Activated gamma-delta T cell (primary cell): ENCODE data around the gene APOL5.

Experiments used
- DNase-seq: peaks from one replicate; lab custom pipeline; 2025; lab: John Stamatoyannopoulos, UW

Gene APOL5

DNA sequence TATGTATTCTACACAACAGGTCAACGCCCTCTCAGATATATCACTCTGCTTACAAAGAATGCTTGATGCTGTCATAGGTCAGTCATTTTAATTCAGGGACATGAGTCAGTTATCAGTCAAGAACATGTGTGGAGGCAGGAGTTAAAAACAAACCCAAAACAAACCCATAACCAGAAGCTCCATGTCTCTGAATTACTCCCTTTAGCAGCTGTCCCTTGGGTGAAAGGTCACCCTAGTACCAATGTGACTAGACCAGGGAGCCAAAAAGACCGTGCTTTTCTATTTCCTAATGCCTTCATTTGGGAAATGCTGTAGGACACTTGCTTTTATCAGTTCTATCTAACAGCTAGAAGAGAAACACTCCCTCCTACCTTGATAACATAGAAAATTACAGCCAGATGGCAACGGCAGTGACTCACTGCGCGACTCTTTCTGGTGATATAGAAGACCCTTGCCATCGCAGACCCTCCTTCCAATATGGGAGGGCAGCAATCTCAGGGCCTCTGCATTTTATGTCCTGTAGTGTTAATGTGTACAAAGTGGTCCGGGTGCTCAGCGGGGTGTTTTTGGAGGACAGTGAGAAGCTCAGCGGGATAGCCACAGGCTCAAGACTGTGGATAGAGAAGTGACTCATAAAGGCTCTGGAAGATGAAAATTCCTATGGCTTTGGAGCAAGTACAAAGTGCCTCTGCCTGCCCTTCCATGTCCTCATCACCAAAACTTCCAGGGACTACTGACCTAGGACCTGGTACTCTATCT is 24.8 kb downstream of the APOL5 start:
- no peak for DNase-seq

DNA sequence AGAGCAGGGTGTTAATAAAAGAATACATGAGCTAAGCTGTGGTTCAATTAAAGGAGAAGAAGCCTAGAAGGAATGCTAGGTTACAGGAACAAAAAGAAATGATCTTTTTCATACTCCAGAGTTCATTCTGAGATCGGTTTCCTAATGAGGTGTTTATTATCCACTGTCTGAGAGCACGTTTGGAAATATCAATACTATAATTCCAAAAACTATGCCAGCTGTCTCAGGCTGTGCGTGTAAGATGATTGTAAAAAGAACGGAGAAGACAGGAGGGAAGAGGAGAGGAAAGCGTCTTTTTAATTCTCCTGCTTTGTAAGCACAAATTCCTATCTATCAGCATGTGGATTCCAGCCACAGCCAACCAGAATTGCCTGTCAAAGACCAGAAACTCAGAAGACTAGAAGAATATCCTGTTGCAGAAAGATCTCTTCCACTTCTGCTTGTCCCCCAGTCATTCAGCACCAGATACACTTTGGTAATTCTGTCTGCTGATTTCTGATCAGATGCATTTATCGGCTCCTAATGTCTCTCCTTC is 25.7 kb downstream of the APOL5 start:
- DNase-seq, result no peak

DNA sequence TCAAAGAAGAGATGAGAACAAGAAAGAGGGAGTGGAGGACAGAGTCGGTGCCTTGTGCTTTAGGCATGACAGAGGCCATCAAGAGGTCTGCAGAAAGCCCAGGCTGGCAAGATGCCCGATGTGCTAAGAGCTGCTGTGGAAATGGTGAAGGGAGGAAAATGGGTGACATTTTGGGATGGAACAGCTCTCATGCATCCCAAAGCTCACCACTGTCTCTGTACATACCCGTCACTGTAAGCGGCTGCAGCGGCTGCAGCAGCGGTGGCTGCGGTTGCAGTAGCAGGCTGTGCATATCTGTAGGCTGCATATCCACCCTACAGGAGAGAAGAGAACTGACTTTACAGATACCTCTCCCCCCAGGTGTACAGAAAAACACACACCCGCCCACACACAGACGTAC is 28.6 kb downstream of the APOL5 start:
- DNase-seq, result no peak

DNA sequence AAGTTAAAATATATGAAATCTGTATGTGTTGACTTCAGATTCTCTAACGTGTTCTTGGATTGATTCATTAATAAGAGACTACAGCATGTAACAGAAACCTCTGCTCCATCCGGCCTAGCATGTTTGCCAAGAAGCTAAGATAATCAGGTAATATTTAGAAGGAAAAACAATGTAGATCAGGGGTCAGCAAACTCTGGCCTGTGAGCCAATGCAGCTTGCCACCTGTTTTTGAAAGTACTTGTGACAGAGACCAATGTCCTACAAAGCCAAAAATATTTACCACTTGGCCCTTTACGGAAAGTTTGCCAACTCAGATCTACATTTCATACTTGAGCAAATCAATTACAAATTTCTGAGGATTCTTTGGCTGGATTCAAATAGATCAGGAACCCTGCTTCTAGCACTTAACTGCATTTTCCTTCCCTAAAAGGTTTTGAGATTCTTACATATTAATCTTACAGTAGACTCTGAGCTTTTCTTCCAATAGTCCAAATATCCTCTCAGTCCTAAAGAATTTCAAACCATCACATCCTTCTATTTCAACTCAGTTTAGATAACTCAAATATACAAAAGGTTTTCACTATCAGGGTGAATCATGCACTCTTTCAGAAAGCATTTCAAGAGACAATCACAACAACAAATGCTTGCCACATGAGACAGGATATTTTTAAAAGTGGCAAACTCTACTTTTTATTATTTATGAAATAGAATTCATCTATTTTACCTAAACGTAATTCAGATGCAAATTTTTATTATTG is 29.5 kb downstream of the APOL5 start:
- no peak for DNase-seq

DNA sequence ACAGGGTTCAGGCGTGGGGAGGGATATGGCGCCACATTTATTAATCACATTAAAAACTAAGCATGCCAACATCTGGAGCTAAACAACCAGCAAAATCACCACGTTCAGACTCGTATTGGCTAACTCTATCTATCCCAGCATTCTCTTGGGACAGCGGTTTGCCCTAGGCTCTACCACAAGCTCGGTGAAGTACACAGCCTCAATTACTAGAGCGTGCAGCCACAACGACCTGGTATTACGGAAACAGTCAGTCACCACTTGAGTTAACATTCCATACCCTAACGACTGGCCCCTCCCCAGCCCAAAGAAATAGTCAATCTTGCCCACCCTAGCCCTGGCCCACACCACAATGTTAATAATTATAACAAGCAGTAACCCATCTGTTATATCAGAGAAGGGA is 32.1 kb downstream of the APOL5 start:
- DNase-seq, result no peak

DNA sequence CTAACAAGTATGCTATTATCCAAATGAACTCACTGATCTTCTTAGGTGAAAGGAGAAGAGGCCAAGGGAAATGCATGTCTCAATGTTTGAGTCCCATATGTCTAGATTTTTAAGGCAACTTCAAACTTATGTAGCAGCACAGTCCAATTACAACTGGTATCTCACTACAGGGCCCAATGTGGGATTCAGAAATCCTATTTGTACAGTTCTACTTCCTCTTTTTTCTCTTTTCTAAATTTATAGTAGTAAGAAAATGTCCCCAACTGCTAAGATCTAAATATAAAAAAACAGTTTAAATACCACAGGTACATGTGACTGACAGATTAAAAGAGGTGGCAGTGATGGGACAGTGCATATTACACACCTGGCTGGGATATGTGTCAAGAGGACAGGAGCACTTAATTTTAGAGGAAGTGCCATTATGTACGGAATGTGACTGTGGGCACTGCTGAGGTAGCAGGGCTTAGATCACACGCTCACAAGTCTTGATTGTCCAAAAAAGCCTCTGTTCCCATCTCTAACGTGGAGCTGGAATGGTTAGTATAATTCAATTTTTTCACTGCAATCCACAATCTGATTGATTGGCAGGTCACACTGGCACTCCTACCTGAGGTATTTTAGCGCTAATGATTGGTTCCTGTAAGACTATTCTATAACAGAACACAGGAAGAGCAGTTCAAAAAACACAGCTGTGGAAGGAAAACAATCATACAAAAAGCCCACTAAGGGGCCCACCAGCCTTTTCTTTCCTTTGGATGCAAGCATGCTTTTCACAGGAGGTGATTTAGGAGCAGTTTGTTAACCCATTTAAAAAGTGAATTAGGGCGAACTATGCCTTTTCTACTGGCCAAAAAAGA is 34.6 kb downstream of the APOL5 start:
- DNase-seq, result no peak

DNA sequence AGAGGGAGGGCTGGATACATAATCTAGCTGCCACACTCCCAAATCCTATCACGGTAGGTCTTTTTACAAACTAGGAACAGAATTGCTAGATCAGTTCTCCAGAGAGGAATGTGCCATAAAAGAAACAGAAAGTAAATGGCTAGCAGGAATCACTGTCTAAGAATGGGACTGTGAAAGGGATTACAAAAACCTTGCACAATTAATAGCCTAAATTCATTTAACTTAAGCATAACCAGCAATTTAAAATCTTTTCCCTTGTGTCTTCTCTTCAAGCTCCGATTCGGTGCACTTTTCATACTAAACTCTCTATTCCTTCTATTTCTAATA is 35.2 kb downstream of the APOL5 start:
- DNase-seq, result no peak

DNA sequence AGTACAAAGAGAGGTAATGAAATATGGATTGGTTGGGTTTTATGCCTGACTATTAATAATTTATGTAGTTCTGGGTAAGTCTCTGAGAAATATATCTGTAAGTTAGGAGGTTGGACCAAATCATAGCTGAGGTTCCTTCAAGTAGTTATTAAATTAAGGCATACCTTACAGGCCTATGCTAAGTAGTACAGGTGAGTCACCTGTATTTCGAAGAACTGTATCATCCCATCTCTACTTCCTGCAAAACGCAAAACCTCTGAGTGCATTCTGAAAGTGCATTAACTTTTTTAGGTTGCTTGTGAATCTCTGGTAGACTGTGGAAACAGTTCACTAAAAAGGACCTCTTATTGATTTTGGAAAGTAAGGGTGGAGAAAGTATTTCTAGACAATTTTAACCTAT is 37.1 kb downstream of the APOL5 start:
- DNase-seq, result no peak

DNA sequence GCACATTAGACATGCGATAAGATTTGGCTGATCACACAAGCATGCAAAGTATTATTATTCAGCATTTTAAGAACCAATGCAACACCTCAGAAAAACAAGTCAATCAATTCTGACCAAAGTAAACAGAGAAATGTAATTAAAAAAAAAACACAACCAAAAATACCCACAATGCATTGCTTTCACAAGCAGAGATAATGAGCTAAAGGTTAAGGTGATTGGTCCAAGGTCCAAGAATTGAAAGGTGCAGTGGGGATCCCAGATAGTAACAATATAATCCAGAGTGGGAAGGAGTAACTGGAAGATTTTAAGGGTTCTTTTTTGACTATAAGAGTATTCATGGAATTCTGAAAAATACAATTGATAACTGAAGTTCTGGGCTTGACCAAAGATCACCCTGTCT is 39.0 kb downstream of the APOL5 start:
- no peak for DNase-seq

DNA sequence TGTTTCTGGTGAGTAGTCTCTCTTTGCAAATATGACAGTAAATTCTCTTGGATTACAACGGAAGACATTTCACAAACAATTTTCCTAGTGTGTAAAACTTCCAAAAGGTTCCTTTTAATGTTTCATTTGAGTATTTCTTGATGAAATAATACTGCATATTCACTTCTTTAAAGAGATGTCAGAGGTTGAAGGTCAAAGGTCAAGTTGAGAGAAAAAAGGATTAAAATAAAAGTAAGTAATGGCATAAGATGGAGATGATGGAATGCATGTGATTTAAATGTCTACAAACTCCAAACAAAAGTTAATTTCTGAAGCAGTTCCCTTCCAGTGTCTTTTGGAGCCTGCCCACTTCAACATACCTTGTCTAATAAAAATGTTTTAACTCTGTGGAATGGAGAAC is 40.7 kb downstream of the APOL5 start:
- DNase-seq, result no peak

DNA sequence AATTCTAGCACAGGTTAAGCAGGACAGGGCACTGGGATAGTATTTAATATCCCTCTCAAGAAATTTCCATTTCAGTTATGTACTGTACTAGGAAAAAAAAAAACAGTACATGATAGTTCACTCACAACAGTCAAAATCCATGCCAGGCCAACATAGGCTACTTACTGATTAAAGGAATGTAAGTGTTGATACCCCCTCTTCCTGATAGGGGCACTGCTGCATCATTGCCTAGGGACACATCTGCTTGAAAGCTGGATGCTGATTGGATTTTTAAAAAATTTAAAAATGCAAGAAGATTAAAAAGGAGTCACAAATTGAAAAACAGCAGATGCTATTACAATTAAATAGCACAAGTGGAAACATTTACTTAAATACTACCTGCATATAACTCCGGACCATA is 43.4 kb downstream of the APOL5 start:
- no peak for DNase-seq

DNA sequence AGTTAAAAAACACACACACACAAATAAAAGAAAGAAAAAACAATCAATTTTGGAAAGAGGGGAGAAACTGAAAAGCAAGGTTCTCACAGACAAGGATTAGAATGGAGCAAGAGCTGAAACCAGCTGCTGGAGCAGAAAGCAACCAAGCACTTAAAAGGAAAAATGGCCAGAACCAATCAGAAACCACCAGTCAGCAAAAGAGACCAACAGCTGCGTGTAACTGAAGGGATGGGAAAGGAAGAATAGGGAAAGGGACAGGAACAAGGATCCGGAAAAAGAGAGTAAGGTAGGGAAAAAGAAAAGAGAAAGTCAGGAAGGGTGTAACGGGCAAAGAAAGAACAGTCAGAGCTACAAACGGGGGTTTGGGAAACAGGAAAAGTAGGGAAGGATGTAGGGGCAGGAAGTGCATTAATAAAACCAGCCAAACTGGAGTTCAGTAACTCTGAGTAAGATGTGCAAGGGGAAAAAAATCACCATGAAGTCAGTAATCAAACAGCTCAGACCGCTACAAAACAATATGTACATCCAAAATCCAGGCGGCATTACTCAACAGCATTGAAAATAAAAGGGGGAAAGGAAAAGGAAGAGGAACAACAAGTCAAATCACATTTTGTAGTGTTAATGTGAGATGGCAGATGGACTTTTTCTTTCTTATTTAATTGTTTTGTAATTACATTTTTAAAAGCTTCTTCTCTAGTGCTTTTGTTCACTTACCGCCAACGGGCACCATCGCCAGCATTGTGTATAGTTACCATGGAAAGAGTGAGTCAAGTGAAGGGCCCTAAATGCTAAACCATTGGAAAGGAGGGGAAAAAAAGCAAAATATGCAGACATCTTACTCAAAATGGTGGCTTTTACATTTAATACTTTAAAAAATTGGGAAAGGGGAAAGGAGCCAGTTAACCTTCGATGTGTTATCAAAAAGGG is 49.2 kb downstream of the APOL5 start:
- DNase-seq, result no peak

DNA sequence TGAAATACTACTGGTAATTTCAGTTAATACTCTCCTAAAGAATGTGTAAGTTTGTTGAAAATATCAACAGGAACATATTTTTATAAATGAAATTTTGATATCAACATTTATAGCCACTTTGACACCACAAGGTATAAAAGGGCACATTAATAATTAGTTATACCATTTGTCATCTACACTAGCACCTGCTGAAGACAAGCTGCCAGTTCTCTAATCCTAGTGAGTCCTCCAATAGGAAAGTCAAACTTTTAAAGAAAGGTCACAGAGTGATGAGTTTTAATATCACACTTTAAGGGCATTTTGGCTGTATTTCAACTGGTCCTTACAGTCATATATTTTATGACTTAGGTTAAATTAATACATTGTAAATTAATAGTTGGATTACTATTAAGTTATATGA is 52.3 kb downstream of the APOL5 start:
- no peak for DNase-seq

DNA sequence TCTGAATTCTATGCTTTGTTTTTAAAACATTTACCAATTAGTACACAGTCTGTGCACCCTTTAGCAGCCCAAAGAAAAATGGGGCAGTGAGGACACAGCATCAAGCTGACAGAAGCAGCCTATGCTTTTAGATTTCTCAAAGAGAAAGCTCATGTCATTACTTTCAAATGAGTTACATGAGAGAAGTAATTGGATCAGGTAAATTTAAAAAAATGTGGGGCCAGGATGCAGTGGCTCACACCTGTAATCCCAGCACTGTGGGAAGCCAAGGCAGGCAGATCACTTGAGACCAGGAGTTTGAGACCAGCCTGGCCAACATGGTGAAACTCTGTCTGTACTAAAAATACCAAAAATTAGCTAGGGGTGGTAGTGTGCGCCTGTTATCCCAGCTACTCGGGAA is 57.7 kb downstream of the APOL5 start:
- no peak for DNase-seq

DNA sequence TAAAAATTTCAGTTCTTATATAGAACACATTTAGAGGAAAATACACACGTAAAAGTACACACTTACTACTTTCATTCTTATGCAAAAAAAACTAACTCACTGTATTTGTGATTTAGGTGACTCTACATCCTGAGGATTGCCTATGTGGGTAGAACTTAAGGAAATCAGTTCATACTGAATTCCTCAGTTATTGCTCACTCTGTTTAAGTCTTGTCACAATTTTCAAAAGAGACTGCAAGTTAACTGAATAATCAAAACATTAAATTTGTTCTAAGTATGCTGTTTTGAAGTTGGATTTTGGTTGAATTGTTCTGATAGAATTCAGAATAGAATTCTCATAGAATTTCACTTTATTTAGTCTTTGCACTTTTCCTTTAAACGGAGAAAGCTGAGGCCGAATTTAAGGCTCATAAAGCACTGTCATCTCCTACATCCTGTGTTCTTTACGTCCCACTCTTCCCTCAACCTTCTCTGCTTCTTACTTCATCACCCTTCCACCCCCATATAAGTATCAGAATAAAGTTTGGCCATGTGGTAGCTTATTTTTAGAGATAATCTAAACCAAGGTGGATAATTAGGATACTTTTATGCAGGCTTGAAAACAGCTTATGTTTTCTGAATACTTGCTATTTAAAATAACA is 59.8 kb downstream of the APOL5 start:
- no peak for DNase-seq
